Measurements from ENCODE around the gene PEX14. TPM values are rescaled to one million over a fixed set of nuclear protein-coding genes. Genes with fewer than 3 reads are reported as not detected.

PEX14 gene
- total RNA-seq, 4 donors from 2014 or later: 10.6 to 19.6 (median 13.9) TPM

DNA sequence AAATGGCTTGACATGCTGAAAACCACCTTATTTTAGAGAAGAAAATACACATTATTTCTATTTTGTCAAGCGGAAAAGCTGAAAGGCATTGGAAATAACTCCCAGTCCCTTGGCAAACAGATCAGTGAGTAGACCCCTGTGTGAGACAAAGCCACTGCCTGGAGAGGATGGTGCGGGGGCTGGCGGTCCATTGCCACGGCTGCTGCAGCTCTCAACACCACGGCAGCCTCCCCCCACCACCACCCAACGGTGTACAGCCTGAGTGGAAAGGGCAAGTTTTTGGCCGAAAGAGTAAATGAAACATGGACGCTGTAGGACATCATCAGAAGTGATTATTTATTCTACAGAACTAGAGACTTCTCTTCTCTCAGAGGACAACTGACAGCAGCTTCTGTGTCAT is 84.6 kb downstream of the PEX14 start:
- DNase-seq (ENCODE audit: low spot score) (no peak), ATAC-seq (ENCODE audit: low FRiP score) (no peak)
- TF ChIP-seq, protein P1, sequence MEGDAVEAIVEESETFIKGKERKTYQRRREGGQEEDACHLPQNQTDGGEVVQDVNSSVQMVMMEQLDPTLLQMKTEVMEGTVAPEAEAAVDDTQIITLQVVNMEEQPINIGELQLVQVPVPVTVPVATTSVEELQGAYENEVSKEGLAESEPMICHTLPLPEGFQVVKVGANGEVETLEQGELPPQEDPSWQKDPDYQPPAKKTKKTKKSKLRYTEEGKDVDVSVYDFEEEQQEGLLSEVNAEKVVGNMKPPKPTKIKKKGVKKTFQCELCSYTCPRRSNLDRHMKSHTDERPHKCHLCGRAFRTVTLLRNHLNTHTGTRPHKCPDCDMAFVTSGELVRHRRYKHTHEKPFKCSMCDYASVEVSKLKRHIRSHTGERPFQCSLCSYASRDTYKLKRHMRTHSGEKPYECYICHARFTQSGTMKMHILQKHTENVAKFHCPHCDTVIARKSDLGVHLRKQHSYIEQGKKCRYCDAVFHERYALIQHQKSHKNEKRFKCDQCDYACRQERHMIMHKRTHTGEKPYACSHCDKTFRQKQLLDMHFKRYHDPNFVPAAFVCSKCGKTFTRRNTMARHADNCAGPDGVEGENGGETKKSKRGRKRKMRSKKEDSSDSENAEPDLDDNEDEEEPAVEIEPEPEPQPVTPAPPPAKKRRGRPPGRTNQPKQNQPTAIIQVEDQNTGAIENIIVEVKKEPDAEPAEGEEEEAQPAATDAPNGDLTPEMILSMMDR (IDR thresholded peaks at IDR 0.05): no peak

DNA sequence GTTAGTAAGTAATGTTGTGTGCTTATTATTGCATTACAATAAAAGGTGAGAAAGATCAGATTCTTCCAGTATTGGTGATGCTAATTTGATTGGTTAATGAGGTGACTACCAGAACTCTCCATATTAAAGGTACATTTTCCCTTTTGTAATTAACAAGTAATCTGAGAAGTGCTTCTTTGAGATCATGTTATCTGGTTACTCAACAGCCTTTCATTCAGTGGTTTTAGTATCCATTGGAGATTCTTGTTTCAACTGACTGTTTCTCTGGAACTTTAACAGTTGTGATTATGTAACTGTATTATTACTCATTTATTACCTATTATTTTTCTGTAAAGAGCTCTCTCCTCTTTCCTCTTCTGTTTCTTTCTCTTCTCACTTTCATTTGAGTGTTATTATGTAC is 86.7 kb downstream of the PEX14 start:
- DNase-seq (ENCODE audit: low spot score) (no peak), ATAC-seq (ENCODE audit: low FRiP score) (no peak)
- TF ChIP-seq, protein P1 (IDR thresholded peaks at IDR 0.05): no peak

DNA sequence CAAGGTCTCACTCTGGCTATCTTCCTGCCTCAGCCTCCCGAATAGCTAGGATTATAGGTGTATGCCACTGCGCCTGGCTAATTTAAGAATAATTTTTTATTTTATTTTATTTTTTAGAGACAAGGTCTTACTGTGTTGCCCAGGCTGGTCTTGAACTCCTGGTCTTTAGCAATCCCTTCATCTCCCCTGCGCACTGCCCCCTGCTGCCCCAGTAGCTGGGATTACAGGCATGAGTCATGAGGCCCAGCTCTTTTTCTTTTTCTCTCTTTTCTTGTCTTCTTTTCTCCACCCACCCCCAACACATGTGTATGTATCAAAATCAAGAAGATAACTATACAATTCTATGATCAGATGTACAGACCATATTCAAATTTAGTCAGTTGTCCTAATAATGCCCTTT is 87.2 kb downstream of the PEX14 start:
- DNase-seq (ENCODE audit: low spot score) (no peak), ATAC-seq (ENCODE audit: low FRiP score) (no peak)
- TF ChIP-seq, protein P1 (IDR thresholded peaks at IDR 0.05): no peak

DNA sequence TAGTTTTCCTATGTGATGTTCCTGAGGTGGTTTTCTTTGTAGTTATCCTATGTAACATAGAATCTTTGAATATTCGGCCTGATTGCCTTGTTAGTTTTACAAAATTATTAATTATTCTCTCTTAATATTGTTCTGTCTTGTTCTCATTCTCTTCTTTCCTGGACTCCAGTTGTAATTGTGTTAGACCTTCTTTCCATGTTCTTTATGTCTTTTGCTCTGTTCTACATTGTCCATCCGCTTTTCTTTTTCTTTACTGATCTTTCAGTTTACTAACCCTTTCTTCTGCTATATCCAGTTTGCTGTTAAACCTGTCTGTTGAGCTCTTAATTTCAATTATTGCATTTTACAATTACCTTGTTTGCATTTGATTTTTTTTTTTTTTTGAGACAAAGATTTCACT is 89.3 kb downstream of the PEX14 start:
- TF ChIP-seq, protein P1 (IDR thresholded peaks at IDR 0.05): no peak
- ATAC-seq (ENCODE audit: low FRiP score): no peak
- DNase-seq (ENCODE audit: low spot score): no peak

DNA sequence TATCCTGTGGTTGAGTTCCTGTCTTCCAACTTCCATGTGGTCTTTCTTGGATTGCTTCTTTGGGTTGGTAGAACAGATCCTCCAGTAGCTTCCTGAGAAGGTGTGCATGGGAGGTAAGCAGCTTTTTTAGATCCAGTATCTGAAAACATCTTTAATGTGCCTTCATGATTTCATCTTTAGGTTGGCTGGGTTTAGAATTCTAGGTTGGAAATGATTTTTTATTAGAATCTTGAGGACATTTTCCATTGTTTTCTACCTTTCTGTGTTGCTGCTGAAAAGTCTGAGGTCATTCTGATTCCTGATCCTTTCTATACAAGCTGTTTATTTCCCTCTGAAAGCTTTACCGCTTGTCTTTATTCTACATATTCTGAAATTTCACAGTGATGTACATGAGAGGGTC is 94.8 kb downstream of the PEX14 start:
- TF ChIP-seq, protein P1 (IDR thresholded peaks at IDR 0.05): no peak
- DNase-seq (ENCODE audit: low spot score) (no peak), ATAC-seq (ENCODE audit: low FRiP score) (no peak)

DNA sequence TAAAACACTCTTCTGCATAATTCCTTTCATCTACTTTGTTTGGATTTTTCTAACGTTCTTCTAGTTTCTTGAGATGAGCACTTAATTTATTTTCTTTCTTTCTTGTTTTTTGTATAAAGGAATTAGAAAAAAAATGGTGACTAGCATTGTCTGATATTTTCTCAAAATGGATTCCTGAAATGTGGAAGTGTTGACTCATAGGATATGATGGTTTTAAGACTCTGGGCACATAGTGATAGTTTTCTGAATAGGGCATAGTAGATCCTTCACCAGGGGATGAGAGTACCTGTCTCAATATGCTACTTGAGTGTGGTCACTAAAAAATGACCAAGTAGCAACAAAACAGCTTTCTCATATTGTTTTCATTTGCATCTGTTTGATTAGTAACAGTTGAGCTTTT is 100.9 kb downstream of the PEX14 start:
- no peak for ATAC-seq (ENCODE audit: low FRiP score)
- DNase-seq (ENCODE audit: low spot score): no peak
- TF ChIP-seq, protein P1 (IDR thresholded peaks at IDR 0.05): no peak

DNA sequence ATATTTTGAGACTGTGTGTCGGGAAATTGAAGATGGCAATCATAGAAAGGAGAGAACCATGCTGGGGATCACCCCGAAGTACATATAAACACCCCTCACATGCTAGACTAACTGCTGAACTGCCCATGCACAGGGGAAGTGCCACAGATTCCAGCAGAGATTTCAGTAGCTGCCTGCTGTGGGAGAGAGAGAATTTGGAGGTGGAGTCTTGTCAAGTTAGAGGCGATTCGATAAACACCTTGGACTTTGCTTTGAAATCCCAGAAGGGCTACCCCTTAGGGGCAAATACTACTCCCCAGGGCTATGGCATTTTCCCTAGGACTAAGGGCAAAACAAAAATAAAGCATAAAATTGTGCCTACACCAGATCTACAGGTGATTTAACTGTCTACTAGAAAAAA is 103.3 kb downstream of the PEX14 start:
- TF ChIP-seq, protein P1 (IDR thresholded peaks at IDR 0.05): no peak
- DNase-seq (ENCODE audit: low spot score): no peak
- ATAC-seq (ENCODE audit: low FRiP score): no peak

Measured in omental fat pad (tissue), 4 donors.